ENCODE results near the gene SGTA.
"Not testable (repeated sequence)": the region's sequence is repeated elsewhere in the genome, so short reads cannot be mapped to it uniquely, and the experiment has no call there.

The SGTA gene

GRCh38 chr19:2792666-2793065, 9.6 kb upstream of the SGTA start:
- DNase-seq (ENCODE audit: low read depth), result not testable (repeated sequence)

GRCh38 chr19:2791876-2792275, 8.8 kb upstream of the SGTA start:
- no peak for DNase-seq (ENCODE audit: low read depth)

- no peak for DNase-seq (ENCODE audit: low read depth)
Observed at GRCh38 chr19:2791440-2791839, 8.4 kb upstream of the SGTA start.

- no peak for DNase-seq (ENCODE audit: low read depth)
Observed at GRCh38 chr19:2790557-2791271, 7.6 kb upstream of the SGTA start.

GRCh38 chr19:2790194-2790556, 7.1 kb upstream of the SGTA start:
- DNase-seq (ENCODE audit: low read depth), result no peak

GRCh38 chr19:2788237-2788636, 5.2 kb upstream of the SGTA start:
- no peak for DNase-seq (ENCODE audit: low read depth)

GRCh38 chr19:2787115-2787514, 4.0 kb upstream of the SGTA start:
- no peak for DNase-seq (ENCODE audit: low read depth)

- peak; percentile 97 for DNase-seq (ENCODE audit: low read depth)
Observed at GRCh38 chr19:2785244-2785997, 2.3 kb upstream of the SGTA start, which contains the start of gene THOP1. Gene THOP1 (plus strand): TSS chr19:2785503. CDS start chr19:2785663, 160 bp downstream.

GRCh38 chr19:2783781-2784145, 690 bp upstream of the SGTA start:
- no peak for DNase-seq (ENCODE audit: low read depth)

GRCh38 chr19:2782329-2782935, 641 bp downstream of the SGTA start:
- DNase-seq (ENCODE audit: low read depth), result no peak

GRCh38 chr19:2780284-2780683, 2.8 kb downstream of the SGTA start:
- no peak for DNase-seq (ENCODE audit: low read depth)

- no peak for DNase-seq (ENCODE audit: low read depth)
Observed at GRCh38 chr19:2779121-2779740, 3.8 kb downstream of the SGTA start.

GRCh38 chr19:2777952-2778683, 5.0 kb downstream of the SGTA start:
- DNase-seq (ENCODE audit: low read depth), result no peak

- no peak for DNase-seq (ENCODE audit: low read depth)
Observed at GRCh38 chr19:2775556-2776430, 7.3 kb downstream of the SGTA start.

GRCh38 chr19:2774953-2775555, 8.0 kb downstream of the SGTA start:
- DNase-seq (ENCODE audit: low read depth), result no peak

- no peak for DNase-seq (ENCODE audit: low read depth)
Observed at GRCh38 chr19:2774083-2774679, 8.9 kb downstream of the SGTA start.

GRCh38 chr19:2771786-2772674, 11.0 kb downstream of the SGTA start:
- DNase-seq (ENCODE audit: low read depth), result no peak

GRCh38 chr19:2770055-2771013, 12.7 kb downstream of the SGTA start:
- peak; percentile 13 for DNase-seq (ENCODE audit: low read depth)
